GM13976 (cell line): ENCODE data around the gene CASKIN1.
"Not testable (repeated sequence)": the region's sequence is repeated elsewhere in the genome, so short reads cannot be mapped to it uniquely, and the experiment has no call there.

Experiments used
- DNase-seq: peaks from one replicate; pipeline ENCODE4 v3.0.0; 2012; ENCODE audit warnings: low spot score
- in situ Hi-C: fragments of 300-500 bp; cut with MboI; formaldehyde crosslinking; loops from one replicate; pipeline ENCODE4 v1.12.0; 2022; ENCODE audit warnings: low sequenced_read_pairs, mixed read lengths, inconsistent platforms; ENCODE audit not compliant: unreplicated experiment

Gene CASKIN1

DNA sequence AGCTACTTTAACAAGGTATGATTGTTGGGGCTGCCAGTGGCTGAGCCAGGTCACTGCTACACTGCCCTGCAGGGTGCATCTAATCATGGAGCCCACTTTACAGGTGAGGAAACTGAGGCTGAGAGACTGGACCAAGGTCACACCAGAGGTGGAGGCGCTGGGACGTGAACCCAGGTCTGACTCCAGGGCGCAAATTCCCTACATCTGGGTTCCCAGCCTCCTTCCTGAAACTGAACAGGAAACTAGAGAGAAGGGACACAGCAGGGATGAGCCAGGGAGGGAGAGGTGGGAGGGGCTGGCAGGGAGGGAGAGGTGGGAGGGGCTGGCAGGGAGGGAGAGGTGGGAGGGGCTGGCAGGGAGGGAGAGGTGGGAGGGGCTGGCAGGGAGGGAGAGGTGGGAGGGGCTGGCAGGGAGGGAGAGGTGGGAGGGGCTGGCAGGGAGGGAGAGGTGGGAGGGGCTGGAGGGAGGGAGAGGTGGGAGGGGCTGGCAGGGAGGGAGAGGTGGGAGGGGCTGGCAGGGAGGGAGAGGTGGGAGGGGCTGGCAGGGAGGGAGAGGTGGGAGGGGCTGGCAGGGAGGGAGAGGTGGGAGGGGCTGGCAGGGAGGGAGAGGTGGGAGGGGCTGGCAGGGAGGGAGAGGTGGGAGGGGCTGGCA, 68.7 kb downstream of the CASKIN1 start:
- in situ Hi-C loops, DNase-seq: not testable (repeated sequence)
